Umbilical cord (tissue), 2 donors: ENCODE measurements around the gene FBF1. TPM values are rescaled to one million over a fixed set of nuclear protein-coding genes. Genes with fewer than 3 reads are reported as not detected.
A peak's percentile ranks its signal among the peaks of the same experiment; 100 is the strongest.

Experiments
- DNase-seq: peaks from one replicate; pipeline ENCODE4 v3.0.0-alpha.2; 2015; ENCODE audit warnings: low spot score
- total RNA-seq: library from RNA; depleted of rRNA; stranded (reverse); fragments of >200 nt; gene quantifications from one replicate; pipeline ENCODE4 v1.2.3, GENCODE V29; 2014; ENCODE audit warnings: low replicate concordance; ENCODE audit not compliant: insufficient read depth

The FBF1 gene
- total RNA-seq, 1 donor from 2014 or later, result 6.7 TPM

GRCh38 chr17:75917917-75918445 is 22.9 kb downstream of the FBF1 start:
- DNase-seq, result no peak

GRCh38 chr17:75917141-75917916 is 23.5 kb downstream of the FBF1 start:
- no peak for DNase-seq

- DNase-seq, result no peak
These were observed 25.6 kb downstream of the FBF1 start for GRCh38 chr17:75915268-75915667.

GRCh38 chr17:75914643-75915267 is 26.1 kb downstream of the FBF1 start:
- no peak for DNase-seq

DNA sequence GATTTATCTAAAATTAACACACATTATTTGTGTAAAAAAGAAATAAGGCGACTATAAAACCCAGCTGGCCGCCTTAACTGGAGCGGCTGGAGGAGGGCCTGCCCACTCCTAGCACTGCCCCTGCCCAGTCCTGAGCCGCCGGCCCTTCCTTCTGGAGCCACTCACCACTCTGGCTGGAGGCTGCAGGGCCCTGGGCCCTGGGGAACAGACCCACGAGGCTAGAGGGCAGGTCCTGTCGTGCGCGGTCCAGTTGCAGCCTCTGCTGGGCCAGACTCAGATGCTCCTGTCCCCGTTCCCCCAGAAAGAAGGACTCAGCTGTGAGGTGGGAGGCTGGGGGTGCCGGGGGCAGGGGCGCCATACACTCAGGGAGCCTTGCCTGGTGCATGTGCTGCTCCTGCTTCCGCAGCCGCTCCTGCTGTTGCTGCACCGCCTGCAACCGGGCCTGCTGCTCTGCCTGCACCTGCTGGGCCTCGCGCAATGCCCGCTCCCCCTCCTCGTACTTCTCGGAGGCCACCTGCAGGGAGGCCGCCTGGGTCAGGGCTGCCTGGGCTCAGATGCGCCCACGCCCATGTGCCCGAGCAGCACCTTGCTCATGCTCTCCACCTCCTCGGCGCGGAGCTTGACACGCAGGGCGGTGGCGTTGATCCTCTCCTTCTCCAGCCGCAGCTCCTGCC is 27.2 kb downstream of the FBF1 start:
- no peak for DNase-seq

DNA sequence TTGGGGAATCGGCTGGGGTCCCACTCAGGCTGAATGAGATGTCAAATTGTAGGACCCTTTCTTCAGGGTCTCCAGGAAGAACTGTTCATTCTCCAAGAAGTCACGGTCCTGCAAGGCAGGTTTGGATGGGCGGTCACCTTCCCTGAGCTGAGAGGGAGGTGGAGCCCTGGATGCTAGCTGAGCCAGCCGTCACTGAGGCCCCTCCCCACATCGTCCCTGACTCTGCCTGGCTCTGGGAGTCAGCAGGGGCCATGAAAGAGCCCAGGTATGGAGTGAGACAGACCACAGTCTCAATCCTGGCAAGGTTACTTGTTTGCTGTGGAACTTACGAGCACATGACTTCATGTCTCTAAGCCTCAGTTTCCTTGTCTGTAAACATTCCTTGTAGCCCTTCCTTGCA is 30.1 kb downstream of the FBF1 start:
- DNase-seq, result no peak

DNA sequence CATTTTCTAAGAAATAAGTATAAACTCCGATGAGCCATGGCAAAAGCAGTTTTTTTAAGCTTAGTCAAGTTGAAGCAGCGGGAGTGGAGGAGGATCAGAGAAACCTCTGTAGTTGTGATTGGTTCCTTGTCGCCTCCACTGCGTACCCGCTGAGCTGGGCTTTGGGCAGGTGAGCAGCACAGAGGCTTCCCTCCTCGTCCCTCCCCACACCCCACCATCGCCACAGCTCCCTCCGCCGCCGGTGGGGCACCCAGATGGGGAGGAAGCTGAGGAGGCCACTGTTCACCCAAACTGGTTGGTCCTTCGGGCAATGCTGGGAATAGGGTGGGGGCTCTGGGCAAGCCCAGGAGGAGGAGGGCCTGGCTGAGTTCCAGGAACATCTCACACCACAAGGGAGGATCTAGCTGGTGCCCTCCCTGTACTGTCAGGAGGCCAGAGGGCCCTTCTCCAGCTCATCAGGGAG is 31.0 kb downstream of the FBF1 start:
- DNase-seq, result peak; percentile 49

DNA sequence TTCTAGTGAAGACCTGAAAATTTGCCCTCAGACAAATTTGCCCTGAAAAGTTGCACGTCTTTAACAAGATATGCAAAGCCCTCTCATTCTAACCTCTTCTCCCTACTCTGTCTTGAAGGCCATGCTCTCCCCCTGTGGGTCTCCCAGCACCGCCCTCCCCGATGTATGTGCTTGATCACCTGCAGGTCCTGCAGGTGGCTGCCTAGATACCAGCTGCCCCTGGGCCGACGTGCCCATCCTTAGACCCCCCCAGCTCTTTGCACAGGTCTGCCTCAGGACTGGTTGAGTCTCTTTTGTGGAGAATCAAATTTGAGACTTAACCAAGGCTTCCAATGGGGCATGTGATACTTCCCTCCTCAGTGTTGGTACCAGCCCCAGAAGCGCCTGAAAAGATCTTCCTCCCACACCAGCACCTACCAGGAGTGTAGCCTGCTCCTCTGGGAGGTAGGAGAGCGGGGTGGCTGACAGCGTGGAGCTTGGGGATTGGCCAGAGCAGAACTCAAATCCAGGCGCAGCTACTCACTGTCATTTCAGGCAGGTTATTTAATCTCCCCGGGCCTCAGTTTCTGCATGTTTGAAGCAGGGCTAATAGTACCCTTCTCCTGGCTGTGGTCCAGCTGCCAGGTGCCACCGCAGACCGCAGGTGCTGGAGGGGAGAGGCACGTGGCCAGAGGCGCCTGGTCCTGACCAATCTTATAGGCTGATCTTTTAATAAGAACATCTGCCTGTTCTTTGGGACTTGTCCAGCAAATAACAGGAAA is 31.6 kb downstream of the FBF1 start:
- no peak for DNase-seq

DNA sequence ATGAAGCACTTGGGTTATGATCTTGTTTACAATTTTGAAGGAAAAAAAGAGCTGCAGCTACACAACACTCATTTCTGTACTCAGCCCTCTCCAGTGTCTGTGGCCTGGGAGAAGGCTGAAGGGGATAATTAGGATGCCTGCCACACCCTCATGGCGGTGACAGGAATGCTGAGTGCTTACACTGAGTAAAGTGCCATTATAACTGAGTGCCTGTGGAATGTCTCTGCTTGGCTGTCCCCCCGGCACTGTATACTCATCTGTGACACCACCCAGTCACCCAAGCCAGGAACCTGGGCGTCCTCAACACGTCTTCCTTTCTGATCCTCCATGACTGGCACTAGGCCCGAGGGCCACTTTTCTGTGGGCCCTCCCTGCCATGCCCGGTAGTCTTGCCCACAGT is 32.6 kb downstream of the FBF1 start:
- no peak for DNase-seq

DNA sequence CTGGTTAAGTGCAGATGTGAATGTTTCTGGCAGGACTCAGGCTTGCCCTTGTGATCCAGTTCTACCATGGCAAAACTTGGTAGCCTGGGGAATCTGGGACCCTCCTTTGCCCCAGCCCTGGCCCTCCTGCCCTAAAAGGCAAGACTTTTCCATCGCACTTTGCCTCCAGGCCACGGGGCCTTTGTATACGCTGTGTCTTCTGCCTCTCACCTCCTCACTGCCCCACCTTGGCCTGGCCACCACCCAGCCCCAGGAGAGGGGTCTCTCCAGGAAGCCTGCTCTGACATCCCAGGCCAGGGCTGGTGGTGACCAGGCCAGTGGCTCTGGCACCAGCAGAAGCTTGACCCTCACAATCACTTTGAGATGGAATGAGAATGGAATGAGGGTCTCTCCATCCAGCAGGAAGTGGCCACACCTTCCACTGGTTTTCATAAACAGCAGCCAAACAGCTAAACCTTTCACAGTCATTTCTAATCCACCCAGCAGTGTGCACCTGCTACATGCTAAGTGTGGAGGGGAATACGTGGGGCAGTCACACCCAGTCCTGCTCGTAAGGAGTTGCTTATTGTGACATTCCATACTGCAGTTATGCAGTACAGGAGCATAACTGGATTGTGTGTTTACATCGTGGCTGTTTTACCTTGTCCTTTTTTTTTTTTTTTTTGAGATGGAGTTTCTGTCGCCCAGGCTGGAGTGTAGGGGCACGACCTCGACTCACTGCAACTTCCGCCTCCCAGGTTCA is 34.5 kb downstream of the FBF1 start:
- DNase-seq, result no peak

DNA sequence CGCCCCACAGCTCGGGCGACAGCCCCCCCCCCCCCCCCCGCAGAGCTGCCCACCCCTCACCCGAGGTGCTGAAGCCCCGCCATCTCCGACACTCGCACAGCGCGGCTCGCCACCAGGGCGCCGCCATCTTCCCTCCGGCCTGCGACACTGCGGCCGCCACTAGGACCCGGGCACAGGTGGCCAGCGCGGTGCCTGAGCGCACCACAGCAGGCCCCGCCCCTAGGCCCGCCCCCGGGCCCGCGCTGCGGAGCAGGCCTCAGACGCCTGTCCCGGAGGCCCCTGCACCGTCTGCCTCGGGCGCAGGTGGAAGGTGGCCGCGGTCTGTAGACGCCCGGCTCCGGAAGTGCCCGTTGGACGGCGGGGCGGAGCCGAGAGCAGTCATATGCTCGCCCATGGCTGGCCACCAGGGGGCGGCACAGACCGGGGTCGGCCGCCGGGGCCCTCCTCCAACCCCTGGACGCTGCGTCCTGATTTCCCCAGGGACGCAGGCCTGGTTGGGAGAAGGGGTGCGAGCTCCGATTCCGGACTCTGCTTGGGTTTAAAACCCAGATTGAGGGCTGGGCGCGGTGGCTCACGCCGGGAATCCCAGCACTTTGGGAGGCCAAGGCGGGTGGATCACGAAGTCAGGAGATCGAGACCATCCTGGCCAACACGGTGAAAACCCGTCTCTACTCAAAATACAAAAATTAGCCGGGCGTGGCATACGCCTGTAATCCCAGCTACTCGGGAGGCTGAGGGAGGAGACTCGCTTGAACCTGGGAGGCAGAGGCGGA is 35.9 kb downstream of the FBF1 start, which contains the start of gene MRPL38:
Gene MRPL38, minus strand, starts transcription at position 136 of the 773 bp plus-strand sequence. Its CDS starts 9 bp downstream, at position 127.
- peak; percentile 93 for DNase-seq

GRCh38 chr17:75902406-75902805 is 38.4 kb downstream of the FBF1 start:
- no peak for DNase-seq

GRCh38 chr17:75901727-75902126 is 39.1 kb downstream of the FBF1 start:
- DNase-seq, result no peak

- no peak for DNase-seq
These were observed 39.9 kb downstream of the FBF1 start for GRCh38 chr17:75900691-75901533.

DNA sequence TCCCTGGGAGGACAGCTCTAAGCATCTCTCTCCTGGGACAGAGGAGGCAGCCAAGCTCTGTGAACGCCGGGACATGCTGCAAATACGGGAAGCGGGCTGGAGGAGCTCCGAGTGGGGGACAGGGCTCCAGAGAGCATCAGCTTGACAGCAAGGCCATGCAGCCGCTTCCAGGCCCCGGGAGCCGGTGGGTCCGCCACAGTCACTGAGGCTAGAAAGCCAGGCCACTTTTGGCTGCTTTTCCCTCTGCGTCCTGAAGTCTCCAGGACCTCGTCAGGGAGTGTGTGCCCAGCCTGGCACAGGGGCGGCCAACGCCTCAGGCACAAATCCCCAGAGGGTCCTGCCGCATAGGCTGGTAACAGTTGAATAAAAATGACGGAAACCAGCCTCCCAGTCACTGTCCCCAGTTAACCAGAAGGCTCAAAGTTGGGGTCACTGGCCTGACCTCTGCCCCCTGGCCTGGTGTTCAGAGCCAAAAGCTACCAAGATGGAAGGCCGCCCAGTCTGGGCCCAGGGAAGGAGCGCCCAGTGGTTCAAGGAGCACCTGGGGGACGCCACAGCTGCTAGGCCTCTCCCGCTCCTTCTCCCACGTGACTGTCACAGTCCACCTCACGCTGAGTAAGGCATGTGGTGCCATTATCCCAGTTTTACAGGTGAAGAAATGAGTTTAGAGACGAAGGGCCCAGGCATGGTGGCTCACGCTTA is 40.9 kb downstream of the FBF1 start:
- no peak for DNase-seq

- no peak for DNase-seq
These were observed 41.5 kb downstream of the FBF1 start for GRCh38 chr17:75899353-75899752.

DNA sequence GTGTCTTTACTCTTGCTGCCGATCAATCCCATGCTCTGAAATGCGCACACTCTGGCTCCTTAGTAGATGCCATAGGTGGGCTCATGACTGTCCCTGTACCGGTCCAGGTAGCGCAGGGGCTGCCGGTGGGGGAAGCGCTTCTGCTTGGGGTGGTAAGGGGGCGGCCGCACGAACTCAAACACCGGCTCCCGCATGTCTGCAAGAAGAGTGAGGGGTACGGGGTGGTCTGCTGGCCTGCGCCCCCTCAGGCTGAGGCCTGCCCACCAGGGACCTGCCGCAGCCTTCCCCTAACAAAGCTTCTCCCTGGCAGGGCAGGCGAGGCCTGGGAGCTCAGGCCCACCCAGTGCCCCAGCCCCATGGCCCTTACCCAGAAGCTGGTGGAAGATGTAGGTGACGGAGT is 42.1 kb downstream of the FBF1 start:
- DNase-seq, result no peak

DNA sequence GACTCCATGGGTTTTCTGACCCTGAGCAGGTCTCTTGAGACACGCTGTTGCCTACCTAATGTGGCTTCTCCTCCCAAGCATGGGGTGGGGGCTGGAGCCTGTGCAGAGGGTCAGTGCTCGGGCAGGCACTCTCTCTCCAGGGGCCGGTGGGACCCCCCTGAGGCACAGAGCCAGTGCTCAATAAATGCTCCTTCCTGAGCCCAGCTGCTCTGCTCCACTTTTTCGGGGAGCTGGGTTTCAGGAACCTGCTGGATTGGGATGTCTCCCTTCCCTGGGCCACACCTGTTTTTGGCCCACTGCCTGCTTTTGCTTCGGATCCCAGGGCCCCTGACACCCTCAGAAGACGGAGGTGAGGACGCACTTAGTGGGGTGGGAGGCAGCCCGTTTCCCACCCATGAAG is 42.8 kb downstream of the FBF1 start:
- no peak for DNase-seq
